Measurements from ENCODE around the gene ETFB.

The ETFB gene

DNA sequence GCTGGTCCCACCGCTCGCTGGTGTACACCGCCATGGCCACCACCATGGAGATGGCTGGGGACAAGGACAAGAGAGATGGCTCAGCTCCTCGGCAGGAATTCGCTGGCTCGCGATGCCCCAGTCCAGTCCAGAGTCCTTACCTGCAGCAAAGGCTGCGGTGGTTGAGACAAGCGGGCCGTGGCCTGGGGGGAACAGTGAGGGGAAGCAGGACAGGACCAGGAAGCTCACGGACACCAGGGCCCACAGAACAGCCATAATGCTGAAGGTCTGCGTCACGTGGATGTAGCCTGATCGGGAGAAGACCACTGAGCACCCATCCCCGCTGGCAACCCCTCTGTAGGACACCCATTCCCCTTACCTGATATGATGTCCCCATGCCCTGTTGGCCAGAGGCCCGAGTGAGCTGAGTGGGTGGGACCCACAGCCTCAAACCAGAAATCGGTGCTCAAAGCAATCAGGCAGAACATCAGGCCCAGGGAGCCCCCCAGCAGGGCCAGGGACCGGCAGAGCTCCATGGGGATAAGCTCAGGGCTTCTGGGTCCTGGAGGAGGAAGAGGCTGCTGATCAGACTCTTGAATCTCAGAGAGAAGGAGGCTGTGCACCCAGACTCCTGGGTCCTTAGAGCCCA is 5.9 kb upstream of the ETFB start:
- no peak for DNase-seq

DNA sequence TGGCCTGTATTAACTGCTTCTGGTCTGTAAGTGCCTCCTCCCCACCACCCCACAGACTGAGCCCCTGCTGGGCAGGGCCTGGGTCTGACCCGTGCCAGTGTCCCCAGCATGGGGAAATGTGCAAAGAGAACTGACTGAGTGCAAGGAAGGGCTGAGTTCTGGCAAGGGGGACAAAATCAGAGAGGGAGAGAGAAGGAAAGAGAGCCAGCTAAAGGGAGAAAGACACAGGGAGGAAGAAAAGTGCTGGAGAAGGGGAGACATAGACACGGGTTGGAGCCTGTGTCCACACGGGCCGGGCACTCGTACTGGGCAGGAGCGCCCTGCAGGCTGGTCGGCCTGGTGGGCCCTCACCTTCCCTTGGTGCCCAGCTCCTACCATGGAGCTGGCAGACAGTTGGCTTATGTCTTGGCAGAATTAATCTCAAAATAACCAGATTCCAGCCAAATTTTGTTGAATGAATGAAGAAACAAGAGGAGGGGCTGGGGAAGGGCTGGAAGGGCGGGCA is 5.0 kb upstream of the ETFB start:
- DNase-seq, result no peak

DNA sequence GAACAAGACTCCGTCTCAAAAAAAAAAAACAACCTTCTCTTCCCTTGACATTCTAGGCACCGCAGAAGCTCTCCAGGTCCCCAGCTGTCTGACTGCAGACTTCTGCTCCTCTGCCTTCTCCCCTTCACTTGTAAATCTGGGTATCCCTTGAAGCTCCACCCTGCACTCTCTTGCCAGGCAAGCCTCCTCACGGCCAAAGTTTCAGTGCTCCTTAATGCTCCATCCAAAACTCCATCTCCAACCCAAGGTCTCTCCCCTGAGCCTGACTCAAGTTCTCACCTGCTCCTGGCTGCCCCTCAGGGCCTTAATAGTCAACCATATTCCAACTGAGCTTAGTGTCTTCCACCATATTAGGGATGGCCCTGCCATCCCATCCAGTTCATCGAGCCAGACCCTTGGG is 4.0 kb upstream of the ETFB start:
- no peak for DNase-seq

DNA sequence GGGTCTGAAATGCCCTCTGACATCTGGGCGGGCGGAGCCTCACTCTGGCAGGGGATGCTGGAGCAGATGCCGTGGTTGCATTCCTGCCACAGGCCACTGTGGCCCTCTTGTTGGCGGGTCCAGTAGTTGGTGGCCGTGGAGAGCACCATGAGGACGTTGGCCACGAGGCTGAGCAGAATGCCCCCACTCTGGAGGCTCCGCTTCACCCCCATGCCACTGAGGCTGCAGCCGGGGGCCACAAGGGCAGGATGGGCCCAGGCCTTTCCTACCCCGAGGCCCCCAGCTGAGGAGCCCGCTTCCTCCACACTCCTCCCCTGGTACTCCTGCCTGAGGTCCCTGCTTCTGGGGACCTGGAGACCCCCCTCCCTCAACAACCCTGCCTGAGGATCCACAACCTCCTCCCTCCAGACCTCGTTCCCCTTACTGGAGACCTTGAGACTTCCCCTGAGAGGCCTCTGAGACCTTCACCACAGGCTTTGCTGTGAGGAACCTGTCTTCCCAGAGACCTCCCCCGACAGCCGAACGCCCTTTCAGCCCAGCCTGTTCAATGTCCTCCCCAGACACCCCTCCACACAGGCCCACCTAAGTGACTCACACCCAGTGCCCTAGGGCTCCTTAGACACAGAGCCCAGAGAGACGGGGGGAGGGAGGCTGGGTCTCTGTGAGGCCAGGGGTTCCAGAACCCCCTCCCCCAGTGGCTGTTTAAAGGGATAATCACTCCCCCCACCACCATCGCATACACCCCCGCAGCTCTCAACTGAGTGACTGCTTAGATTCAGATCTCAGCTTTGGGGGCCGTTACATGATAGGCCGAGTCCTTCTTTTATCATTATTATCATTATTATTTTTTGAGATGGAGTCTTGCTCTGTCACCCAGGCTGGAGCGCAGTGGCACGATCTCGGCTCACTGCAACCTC is 2.4 kb upstream of the ETFB start, which contains the start of gene CLDND2:
CLDND2 (minus strand) TSS at position 638 of the 917 bp plus-strand sequence; CDS start at position 212, 426 bp downstream.
- peak; percentile 33 for DNase-seq

DNA sequence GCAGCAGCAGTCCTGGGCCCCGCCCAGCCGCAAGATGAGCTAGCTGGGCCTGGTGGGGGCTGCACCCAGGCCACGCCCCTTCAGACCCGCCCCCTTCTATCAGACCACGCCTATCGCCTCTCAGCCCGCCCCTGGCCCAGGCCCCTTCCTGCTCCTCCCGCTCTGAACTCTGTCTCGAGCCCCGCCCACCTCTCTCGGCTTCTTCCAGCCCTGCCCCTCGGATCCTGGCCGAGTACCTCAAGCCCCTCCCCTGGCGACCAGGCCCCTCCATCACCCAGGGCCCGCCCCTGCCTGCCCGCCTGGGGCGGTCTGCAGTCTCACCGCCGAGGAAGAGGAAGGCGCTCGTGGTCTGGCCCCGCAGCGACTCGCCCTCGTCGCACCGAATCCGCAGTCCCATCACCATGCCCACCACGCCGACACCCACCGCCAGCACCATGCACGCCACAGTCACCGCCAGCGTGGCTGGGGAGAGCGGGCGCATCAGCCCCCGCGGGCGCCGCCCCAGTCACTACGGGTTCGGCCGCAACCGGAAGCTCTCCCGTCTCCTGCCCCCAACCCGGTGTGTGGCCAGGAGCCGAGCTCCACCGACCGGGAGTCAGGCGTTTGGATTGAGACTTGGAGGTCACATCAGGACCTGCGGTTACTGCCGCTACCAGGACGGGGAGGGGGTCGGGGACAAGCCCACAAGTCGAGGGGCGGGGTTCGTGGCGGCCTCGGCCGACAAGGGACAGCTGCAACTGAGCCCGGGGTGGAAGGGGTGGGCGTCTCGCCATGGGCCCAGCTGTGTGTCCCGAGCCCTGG is 1.6 kb upstream of the ETFB start:
- peak; percentile 94 to 95 for DNase-seq

DNA sequence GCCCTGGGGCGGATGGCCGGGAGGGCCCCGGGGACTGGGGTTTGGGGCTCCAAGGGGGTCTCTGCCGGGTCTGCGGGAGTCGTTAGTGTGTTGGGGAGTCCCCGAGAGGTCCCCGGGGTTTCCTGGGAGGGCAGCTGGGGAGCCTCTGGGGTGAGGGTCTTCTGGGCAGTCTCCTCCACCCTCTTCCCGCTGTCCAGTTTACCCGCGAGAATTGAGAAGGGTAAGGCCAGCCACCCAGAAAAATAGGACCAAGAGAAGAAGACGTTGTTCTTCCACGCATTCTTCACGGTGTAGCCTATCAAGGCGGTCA is 1.0 kb upstream of the ETFB start:
- no peak for DNase-seq

DNA sequence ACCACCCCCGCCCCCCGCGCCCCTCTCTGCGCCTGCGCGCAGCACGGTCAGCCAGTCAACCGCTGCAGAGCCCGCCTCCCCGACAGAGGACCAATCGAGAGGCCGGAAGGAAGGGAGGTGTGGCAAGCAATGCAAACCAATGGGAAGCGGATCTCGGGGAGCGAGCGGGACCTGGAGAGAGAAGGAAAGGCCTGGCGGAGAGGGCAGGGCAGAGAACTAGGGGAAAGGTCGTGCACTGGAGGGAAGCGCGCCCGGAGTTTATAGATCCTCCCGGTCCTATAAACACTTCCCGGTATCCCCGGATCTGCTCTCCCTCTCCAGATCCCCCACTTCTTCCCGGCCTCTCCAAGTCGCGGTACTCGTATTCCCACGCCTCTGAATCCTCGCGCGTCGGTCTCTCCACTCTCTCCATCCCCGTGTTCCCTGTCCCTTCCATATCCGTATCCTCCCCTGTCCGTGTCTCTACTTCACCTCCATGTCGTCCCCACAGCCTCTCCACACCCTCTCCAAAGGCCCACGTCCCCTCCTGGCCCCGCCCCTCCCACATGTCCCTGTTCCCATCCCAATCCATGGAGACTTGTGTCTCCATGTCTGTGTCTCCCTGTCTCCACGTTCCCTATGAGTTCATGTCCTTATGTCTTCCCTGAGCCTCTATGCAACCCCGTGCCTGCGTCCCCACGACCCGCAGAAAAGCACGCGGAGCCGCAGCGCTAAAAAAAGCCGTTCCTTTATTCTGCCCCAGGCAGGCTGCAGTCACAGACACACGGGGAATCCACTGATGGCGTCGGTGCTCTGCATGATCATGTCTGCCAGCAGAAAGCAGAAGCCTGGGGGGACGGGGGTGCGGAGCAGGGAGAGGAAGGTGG is 434 bp upstream of the ETFB start:
- peak; percentile 94 to 96 for DNase-seq

DNA sequence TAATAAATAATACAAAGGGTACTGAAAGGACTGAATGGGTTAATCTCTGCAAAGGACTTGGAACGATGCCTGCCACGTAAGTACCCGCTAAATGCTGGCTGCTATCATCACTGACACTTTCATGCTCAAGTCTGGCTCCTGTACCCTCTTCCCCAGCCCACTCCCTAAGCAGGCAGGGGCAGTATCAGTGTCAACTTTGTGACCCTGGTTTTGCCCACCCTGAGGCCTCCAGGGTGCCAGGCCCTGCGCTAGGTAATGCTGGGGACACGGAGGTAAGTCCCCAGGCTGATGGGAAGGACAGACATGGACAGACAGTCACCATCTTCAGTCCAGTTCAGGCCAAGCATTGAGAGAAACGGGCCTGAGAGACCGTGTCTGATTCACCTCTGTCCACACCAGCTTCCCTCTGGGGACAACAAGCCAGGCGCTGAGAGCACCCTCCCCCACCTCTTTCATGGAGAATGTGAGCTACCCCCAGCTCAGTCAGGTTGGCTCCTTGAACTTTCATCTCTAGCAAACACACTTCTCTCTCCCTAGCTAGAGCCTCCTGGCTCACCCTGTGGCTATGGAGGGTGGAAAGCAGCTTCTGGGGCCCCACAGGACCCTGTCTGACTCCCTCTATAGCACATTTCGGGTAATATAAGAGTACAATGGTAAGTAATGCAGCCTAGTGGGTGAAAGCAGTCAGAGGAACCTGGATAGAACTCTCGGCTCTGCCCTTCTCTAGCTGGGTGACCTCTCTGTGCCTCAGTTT is 800 bp downstream of the ETFB start:
- DNase-seq, result peak; percentile 13 to 35

DNA sequence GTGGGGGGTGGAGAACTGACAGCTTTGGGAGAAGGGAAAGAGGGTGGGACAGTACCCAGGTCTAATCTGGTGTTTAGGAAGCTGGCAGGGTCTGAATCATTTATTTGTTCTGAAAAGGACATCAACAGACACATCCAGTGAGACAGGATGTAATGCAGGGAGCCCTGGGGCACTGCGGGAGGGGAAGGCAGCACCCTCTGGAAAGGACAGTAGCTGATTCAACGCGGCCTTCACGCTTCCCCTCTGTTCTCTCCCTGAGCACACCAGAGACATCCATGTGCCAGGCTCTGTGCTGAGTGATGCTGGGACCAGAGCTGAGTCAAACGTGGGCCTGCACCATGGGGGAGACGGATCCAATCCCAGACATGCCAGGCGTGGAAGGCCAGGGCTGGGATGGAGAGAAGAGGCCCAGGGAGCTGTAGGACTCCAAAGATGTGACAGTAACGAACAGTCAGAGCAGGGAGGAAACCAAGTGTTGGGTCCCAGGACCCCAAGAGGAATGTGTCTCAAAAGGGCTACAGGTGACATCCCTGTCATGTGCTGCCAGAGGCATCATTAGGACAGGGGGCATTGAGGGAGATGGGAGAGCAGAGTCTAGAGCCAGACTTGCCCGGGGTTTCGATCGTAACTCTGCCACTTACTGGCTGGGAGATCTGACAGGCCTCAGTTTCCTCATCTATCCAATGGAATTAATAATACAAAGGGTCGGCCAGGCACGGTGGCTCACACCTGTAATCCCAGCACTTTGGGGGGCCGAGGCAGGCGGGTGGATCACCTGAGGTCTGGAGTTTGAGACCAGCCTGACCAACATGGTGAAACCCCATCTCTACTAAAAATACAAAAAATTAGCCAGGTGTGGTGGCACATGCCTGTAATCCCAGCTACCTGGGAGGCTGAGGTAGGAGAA is 1.7 kb downstream of the ETFB start:
- no peak for DNase-seq

DNA sequence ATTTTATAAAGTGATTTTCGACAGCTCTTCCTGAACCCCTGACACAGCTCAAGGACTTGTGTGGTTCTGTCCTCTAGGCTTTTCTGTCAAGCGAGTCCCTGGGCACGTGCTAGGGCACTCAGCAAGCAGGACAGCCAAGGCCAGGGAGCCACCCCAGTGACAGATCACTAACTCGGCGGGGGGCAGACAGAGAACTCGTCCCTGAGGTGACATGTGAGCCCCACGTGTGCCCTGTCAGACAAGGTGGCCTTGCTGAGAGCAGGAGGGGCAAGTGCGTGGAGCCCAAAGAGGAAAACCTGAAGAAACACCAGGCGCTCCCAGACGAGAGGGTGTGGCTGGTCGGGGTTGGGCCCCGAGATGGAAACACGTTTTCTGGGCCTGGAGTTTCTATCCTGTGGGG is 4.9 kb downstream of the ETFB start:
- no peak for DNase-seq

DNA sequence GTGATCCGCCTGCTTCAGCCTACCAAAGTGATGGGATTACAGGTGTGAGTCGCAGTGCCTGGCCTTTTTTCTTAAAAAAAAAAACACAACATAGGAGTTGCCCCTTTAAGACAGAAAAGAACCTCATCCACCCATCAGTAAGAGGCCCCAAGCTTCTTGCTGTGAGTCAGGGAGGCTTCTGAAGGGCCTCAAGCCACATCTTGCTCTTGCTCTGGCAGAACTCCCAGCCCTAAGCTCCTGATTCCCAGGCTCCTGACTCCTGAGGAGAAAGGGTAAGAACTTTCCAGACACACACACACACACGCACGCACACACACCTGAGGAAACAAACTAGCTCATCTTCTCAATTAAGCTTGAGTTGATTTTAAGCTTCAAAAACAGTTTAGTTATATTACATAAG is 6.9 kb downstream of the ETFB start:
- no peak for DNase-seq

DNA sequence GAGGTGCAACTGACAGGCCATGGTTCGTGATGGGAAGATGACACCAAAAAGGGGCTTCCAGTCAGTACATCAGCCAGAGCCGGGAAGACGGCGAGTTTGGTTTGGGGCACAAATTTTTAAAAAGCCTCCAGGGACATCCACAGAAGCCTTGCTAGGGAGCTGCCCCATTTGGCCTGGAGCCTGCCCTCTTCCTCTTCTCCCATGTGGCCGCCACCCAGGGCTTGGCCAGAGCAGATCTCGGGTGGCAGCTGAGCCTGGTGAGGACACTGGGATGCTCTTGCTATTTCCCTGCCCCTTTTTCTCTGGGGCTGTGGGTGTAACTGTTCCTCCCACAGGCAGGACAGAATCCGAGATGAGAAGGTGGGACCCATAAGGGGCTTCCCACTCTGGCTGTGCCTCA is 8.2 kb downstream of the ETFB start:
- no peak for DNase-seq

DNA sequence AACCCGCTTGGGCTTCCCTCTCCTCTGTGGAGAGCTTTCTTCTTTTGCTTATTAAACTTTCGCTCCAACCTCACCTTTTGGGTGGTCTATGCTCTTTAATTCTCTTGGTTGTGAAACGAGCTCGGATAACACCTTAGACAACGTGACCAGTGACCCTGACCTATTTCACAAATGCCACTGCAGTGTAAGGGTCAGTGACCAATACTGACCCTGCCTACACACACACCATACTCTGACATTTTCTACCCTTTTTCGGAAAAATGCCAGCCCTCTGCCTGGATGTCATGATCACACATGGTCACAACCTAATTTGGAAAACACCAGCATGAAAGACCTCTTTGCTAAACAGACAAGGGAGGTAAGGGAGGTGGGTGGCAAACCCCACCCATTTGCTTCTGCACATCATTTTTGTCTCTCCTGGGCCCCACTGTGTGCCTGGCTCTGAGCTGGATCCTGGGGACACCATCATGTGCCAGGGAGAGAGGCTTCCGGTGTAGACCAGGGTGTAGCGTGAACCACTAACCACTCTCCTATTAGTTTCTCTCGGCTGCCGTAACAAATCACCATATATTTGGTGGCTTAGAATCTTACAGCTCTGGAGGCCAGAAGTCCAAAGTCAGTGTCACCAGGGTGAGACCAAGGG is 9.9 kb downstream of the ETFB start:
- DNase-seq, result no peak

DNA sequence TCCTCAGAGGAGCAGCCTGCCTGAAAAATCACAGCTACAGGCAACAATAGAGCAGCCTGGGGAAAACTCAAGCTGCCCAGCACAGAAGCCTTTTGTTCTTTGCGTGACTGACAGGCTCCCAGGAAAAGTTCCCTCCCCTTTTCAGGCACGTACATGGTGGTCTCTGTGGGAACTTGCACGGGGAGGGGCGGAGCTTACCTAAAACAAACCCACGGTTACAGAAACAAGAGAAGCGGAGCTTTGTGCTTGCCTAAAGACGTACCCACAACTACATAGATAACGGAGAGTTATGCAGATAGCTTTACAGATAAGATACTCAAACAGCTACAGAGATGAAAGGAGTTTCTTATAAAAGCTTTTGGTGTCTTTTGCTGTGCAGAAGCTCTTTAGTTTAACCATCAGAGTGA is 11.4 kb downstream of the ETFB start:
- DNase-seq, result no peak

DNA sequence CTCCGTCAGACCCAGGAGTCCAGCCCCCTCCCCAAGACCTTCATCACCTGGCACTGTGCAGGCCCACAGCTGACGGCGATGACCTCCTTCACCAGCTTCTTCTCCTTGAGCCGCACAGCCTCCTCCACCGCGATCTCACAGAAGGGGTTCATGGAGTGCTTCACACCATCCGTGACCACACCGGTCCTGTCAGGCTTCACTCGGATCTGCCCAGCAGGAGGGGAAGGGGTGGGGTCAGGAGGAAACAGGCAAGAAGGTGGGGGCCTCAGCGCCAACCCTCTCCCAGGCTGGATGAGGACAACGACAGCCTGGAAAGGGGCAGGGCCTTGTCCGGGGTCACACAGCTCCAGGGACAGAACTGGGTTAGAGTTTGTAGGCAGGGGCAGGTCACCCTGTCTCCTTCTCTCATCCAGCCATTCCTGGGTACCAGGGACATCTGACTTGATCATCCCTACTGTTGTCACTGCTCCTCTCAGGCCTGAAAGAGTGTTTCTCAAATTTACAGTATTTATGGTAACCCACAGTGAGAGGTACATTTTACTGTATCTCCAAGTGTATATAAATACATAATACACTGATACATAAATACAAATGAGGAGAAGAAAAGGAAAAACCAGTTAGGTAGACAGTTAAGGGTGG is 12.0 kb downstream of the ETFB start:
- no peak for DNase-seq

DNA sequence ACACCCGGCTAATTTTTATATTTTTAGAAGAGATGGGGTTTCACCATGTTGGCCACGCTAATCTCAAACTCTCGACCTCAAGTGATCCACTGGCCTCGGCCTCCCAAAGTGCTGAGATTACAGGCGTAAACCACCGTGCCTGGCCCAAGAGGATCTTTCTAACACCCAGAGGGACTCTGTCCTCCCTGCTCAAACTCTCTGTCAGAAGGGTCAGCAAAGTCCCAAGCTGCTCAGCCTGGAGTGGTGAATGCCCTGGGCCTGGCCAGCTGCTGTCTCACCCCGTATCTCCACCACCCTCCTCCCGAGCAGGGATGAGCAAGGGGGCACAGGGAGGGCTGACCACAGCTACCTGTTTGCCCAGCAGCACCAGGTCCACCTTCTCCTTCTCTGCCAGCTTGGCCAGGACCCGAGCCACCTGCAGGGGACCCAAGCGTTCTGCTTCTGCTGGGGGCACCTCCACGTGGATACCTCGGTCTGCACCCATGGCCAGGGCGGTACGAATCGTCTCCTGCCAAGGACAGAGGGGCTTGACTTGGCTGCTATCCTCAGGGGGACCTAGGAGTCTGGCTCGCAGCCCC is 13.3 kb downstream of the ETFB start:
- no peak for DNase-seq

DNA sequence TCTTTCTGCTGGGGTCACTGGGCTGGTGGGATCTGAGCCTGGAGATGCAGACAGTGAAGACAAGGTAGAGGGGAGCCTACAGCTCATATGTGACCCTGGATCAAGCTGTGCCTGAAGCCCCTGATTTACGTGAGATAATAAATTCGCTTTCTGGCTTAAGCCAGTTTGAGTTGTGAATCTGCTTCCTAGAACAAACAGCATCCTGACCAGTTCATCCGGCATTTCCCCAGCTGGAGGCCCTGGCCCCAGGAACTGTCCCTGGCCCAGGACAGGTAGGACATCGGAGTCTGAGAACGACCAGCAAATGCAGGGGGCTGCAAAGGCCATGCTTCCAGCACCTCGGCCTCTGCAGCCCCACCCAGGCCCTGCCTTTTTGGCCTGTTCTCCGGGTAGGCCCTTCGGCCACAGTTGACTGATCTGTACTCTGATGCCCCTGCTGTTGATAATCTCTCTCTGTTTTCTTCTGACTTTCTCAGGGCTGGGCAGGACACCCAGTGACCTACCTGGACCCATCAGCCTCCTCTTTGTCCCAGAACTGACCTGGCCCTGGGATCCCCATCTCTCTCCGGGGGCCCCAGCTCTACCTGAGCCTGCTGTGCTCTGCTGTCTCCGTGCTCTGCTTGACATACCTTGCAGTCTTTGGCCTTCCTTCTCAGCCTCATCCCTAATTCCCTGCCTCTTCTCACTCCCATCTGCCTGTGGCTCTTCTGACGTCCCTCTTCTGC is 14.8 kb downstream of the ETFB start:
- DNase-seq, result no peak

DNA sequence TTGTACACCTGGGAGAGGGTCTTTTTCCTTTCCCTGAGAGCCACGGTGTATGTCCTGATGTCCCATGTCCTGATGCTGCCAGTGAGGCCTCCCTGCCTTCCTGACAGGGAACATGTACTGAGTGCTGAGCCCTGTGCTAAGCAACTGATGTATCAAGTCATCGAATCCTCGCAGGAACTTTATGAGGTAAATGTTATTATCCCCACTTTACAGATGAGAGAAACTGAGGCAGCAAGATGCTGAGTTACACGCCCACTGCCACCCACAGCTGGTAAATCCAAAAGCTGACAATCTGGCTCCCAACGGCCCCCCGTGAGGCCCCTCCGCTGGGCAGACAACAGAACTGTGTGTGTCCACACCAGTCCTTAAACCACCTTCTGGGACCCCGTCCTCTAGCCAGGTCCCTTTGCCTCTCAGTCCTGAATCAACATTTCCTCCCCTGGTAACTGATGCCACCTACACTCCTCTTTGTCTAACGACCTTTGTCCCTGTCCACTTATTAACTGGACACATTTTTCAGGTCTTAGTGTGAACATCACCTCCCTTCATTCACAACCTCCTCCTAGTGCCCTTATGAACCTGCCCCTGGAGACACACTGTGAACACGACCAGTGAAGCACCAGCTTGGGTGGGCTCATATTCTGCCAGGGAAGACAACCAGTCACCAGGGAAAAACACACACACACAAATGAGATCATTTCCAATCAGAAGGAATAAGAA is 18.8 kb downstream of the ETFB start:
- no peak for DNase-seq

Data from AML-193 (cell line).